ENCODE measurements around the gene MPRIP.

The MPRIP gene

GRCh38 chr17:17103160-17103559 is 60.9 kb downstream of the MPRIP start:
- no peak for DNase-seq (ENCODE audit: low spot score)
- no peak for TF ChIP-seq CTCF (conservative IDR thresholded peaks at IDR 0.05; ENCODE audit: low read depth)
- peak overlapping the region; percentile 41 for H3K27ac ChIP-seq
- ChIA-PET CTCF (no interaction called here), POLR2A (ENCODE audit: low non-redundant PET) (no interaction called here)

- POLR2A ChIA-PET (ENCODE audit: low non-redundant PET): no interaction called here
- no peak for DNase-seq (ENCODE audit: low spot score)
- no peak overlapping the region for H3K27ac ChIP-seq
- CTCF ChIA-PET: no interaction called here
- TF ChIP-seq CTCF (conservative IDR thresholded peaks at IDR 0.05; ENCODE audit: low read depth): no peak
These were observed 61.8 kb downstream of the MPRIP start for GRCh38 chr17:17104036-17104435.

GRCh38 chr17:17104494-17104893 is 62.2 kb downstream of the MPRIP start:
- DNase-seq (ENCODE audit: low spot score): no peak
- peak overlapping the region; percentile 33 for H3K27ac ChIP-seq
- ChIA-PET POLR2A (ENCODE audit: low non-redundant PET) (no interaction called here), CTCF (no interaction called here)
- no peak for TF ChIP-seq CTCF (conservative IDR thresholded peaks at IDR 0.05; ENCODE audit: low read depth)

GRCh38 chr17:17105976-17106375 is 63.7 kb downstream of the MPRIP start:
- ChIA-PET POLR2A (ENCODE audit: low non-redundant PET) (no interaction called here), CTCF (no interaction called here)
- TF ChIP-seq CTCF (conservative IDR thresholded peaks at IDR 0.05; ENCODE audit: low read depth): no peak

GRCh38 chr17:17106756-17107155 is 64.5 kb downstream of the MPRIP start:
- TF ChIP-seq CTCF (conservative IDR thresholded peaks at IDR 0.05; ENCODE audit: low read depth): no peak
- H3K27ac ChIP-seq: peak overlapping the region; percentile 79
- no peak for DNase-seq (ENCODE audit: low spot score)
- ChIA-PET POLR2A (ENCODE audit: low non-redundant PET) (no interaction called here), CTCF (interaction anchor here (0.6 kb wide), 1 partner anchor 40 kb away, joined by 3 read pairs; no protein-coding TSS in a partner anchor)

More at GRCh38 chr17:17105976-17106375, 63.7 kb downstream of the MPRIP start:
- H3K27ac ChIP-seq: peak overlapping the region; percentile 58
- DNase-seq (ENCODE audit: low spot score): no peak

- H3K27ac ChIP-seq: peak overlapping the region; percentile 79
- ChIA-PET POLR2A (ENCODE audit: low non-redundant PET) (no interaction called here), CTCF (interaction anchor here (0.6 kb wide), 1 partner anchor 39 kb away, joined by 3 read pairs; no protein-coding TSS in a partner anchor)
- no peak for DNase-seq (ENCODE audit: low spot score)
- no peak for TF ChIP-seq CTCF (conservative IDR thresholded peaks at IDR 0.05; ENCODE audit: low read depth)
These were observed 65.0 kb downstream of the MPRIP start for GRCh38 chr17:17107281-17107680.
